HG02884 (cell line): Measurements from ENCODE around the gene RUNX3.
"Not testable (repeated sequence)": the region's sequence is repeated elsewhere in the genome, so short reads cannot be mapped to it uniquely, and the experiment has no call there.

Experiments
- ATAC-seq: cut with Tn5 transposase; IDR thresholded peaks from one replicate; pipeline ENCODE4 v1.9.1; 2021; ENCODE audit warnings: mild to moderate bottlenecking, moderate library complexity; ENCODE audit not compliant: unreplicated experiment

RUNX3 gene

DNA sequence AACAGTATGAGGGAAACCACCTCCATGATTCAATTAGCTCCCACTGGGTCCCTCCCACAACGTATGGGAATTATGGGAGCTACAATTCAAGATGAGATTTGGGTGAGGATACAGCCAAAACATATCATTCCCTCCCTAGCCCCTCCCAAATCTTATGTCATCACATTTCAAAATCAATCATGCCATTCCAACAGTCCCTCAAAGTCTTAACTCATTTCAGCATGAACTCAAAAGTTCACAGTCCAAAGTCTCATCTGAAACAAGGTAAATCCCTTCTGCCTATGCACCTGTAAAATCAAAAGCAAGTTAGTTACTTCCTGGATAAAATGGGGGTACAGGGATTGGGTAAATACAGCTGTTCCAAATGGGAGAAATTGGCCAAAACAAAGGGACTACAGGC is 38.7 kb downstream of the RUNX3 start:
- ATAC-seq: not testable (repeated sequence)

DNA sequence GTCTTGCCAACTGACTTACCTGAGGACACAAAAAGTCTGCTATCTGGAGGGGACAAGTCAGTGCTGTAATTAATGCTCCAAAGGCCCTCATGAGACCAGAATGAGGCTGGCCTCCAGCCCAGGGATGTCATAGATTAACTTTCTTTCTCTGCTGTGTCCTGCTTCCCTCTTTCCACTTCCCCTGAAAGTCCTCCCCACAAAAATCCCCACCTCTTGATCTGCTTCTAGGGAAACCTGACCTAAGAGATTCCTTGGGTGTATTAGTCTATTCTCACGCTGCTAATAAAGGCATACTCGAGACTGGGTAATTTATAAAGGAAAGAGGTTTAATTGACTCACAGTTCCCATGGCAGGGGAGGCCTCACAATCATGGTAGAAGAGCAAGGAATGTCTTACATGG is 39.2 kb downstream of the RUNX3 start:
- ATAC-seq: no peak

DNA sequence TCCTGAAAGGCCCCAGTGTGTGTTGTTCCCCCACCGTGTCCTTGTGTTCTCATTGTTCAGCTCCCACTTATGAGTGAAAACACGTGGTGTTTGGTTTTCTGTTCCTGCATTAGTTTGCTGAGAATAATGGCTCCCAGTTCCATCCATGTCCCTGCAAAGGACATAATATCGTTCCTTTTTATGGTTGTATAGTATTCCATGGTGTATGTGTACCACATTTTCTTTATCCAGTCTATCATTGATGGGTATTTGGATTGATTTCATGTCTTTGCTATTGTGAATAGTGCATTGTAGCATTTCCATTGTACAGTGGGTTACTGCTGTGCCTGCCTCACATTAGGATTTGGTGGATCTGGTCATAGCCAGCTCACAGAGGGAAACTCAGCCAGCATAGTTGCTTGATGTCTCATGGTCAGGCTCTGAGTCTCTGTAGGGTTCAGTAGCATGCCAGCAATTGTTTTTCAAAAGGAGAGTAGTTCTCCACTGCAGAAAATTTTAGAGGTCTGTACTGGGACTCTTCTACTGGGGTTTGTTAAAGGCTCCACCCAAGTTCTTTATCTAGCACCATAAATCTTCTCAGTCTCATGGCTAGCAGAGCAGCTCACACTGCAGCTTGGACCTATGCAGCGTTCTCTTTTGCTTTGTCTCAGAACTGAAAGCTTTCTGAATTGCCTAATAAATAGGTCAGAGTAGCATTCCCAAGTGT is 41.0 kb downstream of the RUNX3 start:
- ATAC-seq: no peak

DNA sequence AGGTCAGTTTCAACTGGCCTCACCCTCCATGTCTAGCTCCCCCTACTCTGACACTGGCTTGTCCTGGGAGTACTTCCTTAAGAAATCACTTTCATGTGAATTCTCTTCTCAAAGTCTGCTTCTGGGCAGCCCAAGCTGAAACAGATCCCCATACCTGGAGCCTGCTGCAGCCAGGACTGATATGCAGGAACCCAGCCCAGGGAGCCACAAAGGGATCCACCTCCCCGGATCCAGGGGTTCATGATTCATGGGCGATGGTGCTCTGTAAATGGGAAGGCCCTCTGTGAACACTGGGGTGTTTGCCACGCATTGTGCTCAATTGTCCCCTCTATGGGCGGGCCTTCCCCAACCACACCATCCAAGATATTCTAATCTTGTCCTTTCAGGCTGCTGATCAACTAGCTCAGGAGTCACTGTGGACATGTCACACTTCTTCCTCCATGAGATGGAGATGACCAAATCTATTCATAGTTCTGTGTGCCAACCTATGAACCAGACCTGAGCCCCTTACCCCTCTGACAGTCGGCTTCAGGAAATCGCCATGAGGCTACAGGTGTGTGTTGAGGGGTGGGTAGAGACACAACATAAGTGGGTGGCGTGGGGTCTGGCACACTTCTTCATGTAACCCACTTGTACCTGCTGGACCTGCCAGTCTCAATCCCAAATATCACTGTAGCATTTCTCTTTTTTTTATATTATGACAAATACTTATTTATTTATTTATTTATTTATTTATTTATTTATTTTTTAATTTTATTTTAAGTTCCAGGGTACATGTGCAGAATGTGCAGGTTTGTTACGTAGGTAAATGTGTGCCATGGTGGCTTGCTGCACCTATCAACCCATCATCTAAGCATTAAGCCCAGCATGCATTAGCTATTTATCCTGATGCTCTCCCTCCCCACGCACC is 41.8 kb downstream of the RUNX3 start:
- no peak for ATAC-seq

GRCh38 chr1:24886241-24886640 is 43.8 kb downstream of the RUNX3 start:
- no peak for ATAC-seq

DNA sequence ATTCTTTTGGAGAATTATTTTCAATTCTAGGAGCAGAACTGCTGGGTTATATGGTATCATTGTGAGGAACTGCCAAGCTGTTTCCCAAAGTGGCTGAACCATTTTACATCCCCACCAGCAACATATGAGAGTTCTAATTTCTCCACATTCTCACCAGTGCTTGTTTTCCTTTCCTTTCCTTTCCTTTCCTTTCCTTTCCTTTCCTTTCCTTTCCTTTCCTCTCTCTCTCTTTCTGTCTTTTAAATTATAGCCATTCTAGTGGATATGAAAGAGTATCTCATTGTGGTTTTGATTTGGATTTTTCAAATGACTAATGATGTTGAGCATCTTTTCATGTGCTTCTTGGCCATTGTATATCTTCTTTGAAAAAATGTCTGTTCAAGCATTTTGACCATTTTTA is 45.3 kb downstream of the RUNX3 start:
- ATAC-seq: no peak

DNA sequence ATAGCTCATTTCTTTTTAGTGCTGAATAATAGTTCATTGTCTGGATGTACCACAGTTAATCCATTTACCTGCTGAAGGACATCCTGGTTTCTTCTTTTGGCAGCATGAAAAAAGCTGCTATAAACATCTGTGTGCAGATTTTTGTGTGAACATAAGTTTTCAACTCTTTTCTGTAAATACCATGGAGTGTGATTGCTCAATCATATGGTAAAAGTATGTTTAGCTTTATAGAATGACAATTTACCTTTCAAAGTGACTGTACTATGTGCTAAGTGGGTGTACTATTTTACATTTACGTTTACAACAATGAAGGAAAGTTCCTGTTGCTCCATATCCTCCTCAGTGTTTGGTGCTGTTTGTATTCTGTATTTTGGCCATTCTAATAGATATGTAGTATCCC is 49.0 kb downstream of the RUNX3 start:
- ATAC-seq: no peak

GRCh38 chr1:24878775-24879742 is 51.0 kb downstream of the RUNX3 start:
- no peak for ATAC-seq

GRCh38 chr1:24878045-24878444 is 52.0 kb downstream of the RUNX3 start:
- no peak for ATAC-seq

GRCh38 chr1:24875991-24876506 is 54.0 kb downstream of the RUNX3 start:
- ATAC-seq: no peak

DNA sequence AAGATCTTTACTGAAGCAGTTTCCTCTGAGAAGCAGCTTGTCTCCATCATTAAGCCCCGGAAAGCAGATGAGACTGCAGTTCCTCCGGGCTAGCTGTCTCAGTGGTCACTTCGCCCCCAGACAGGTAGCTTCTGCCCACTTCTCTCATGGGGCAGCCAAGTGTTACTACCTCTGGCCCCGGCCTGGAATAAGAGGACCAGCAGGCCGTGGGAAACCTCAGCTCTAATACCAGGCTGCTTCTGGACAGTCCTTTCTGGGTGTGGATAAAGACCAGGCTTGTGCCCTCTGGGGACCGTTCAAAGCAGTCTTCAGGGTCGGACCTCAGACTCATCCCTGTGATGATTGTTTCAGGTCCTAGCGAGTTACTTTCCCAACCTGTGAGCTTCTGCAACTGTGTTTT is 54.8 kb downstream of the RUNX3 start:
- no peak for ATAC-seq

DNA sequence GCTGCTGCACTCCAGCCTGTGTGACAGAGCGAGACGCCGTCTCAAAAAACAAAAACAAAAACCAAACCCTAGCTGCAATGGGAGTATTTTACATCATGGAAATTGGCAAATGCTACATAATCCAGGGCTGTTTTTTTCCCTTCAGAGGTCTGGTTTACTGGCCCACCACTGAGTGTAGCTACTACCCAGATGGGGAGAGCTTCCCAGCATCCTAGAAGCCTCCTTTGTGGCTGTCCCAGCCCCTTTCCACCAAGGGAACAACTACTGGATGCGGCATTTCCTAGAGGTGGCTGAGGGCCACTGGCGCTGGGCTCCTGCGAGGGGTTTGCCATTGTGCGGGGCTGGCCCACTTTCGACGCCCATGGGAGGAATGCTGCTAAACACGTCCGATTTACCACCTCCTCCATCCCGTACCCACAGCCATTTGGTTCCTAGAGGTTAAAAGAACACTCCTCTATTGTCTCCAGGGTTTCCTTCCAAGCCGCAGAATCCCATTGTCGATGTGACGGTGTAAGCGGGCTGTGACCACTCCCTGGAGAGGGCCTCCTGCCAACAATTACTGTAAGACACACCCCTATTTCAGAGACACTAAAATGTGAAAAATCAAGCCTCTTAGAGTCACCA is 55.4 kb downstream of the RUNX3 start:
- no peak for ATAC-seq

GRCh38 chr1:24874056-24874455 is 56.0 kb downstream of the RUNX3 start:
- no peak for ATAC-seq

- no peak for ATAC-seq
Observed at GRCh38 chr1:24873148-24873547, 56.9 kb downstream of the RUNX3 start.

DNA sequence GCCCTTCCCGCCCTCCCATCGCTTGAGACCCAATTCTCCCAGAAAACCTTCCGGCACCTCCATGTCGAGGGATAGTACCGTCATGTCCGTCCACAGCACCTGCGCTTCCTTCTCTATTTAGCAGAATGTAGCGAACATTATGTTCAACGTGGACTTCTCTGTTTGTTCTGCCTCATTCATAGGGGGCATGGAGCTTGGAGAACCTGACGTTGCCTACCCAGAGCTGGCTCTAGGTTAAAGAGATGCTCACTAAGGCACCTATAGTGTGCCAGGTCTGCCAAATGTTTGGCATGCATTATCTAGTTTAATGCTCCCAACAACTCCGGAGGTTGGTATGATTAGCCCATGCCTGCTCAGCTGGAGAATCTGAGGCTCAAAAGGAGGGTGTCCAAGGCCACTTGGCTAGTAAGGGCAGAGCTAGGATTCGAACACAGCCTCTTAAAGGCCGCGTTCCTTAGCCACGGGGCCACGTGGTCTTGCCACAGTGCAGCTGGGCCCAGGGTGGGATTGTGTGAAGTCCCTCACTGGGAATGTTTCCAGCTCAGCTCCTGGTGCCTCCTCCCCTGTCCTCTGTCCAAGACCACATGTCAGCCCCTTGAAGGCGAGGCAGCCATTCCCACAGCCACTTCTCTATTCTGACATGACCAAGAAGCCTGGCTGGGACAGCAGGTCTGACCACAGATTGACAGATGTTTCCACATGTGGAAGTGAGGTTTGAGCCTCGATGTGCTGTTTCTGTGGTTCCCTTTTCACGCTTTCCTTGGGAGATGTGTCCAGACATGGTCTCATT is 57.8 kb downstream of the RUNX3 start:
- no peak for ATAC-seq

GRCh38 chr1:24871306-24871901 is 58.7 kb downstream of the RUNX3 start:
- no peak for ATAC-seq

GRCh38 chr1:24870551-24871195 is 59.4 kb downstream of the RUNX3 start:
- ATAC-seq: no peak

DNA sequence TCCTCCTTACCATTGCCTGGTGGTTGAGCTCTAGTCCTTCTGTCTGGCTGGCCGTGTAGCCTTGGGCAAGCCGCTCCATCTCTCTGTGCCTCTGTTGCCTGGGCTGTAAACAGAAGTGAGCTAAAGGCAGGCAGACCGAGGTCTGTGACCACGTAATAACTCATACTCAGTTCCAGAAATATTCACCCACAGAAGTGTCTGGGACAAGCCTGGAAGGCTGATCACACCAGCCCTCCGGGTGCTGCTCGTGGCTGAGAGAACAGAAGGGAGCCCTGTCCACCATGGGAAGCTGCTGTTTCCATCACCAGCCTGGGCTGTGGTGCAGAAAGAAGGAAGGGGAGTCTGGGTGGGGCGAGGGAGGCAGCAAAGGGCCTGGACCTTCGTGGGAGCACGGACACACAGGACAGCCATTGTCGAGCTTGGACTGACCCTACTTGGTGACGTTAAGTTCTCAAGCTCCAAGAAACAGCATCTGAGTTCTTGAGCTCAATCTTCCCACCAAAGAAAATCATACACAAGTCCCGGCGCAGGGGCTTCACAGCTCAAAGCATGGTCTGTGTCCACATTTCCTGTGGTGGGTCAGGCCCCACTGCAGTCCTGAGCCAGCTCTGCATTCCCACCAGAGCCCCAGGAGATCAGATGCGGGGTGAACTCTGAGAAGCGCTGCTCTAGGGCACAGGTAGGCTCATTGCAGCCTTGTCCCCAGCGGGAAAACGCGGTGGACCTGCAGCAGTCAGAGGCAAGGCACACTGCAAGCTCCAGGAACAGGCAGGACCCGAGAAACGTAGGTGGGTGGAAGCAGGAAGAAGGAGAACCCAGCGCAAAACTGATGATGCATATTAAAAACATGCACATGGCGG is 61.8 kb downstream of the RUNX3 start:
- ATAC-seq: no peak
